ENCODE data around the gene BRINP1. TPM values are rescaled to one million over a fixed set of nuclear protein-coding genes. Genes with fewer than 3 reads are reported as not detected.

The BRINP1 gene
- total RNA-seq, 1 donor from 2014 or later = 1.5 TPM

GRCh38 chr9:119337573-119337972 lies 31.7 kb downstream of the BRINP1 start:
- no peaks in the 10 kb centered on the region for H3K36me3 ChIP-seq
- ATAC-seq (no peak), DNase-seq (no peak)
- H3K4me3 ChIP-seq = no peak overlapping the region
- intact Hi-C loops (cut with DNase I) = no loop called here
- TF ChIP-seq CTCF (IDR thresholded peaks at IDR 0.05) = no peak
- no peaks in the 10 kb centered on the region for H3K27me3 ChIP-seq
- no peaks in the 10 kb centered on the region for H3K4me1 ChIP-seq
- H3K9me3 ChIP-seq = no peaks in the 10 kb centered on the region
- H3K27ac ChIP-seq = no peak overlapping the region

DNA sequence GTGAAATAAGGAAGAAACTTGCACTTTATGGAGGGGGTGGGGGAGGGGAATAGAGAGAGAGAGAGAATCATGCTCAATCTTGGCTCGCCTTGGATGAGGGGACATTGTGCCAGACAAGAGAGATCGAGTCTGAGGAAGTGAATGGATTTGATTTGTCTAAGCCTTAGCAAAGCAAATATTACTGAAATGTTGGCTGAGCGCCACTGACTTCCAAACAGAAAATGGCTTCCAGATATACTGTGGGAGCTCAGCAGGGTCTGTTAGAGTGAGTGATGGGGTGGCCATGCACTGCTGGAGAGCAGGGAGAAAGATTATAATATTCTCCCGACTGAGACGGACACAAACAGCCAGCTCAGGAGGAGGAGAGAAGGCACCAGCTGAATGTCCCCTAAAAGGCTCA lies 34.5 kb downstream of the BRINP1 start:
- no peak for ATAC-seq

DNA sequence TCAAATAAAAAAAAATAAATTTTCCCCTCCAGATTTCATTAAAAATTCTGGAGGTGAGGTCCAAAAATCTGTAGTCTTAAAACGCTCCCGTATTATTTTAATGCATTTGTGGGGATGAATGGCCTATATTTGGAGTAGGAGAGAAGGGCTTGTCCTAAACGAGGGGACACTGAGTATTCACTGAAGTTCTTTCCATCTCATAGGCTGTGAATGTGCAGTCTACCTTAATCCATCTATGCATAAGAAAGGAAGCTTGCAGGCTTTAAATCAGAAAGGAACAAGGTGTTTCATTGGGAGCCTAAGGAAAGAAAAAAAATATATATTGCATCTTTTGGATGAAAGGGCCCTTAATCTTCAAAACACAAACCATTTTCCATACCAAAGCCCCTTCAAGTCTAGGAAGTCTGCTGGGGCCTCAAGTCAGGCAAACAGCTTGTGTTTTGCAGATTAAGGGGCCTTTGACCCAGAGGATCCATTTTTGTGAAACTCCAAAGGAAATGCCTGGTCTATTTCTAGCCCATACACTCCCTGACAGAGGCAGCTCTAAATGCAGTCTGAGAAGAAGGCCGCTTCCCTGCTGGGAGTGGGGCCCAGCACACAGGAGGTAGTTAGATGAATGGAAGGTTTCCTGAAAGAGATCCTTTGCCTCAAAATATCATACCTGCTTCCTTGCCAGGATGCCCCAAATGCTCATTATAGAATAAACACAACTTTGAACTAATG lies 35.6 kb downstream of the BRINP1 start:
- Histone ChIP-seq H3K27me3 (no peaks in the 10 kb centered on the region), H3K27ac (no peak overlapping the region), H3K9me3 (peaks cover 12% of the 10 kb centered on the region), H3K36me3 (no peaks in the 10 kb centered on the region), H3K4me3 (no peak overlapping the region), H3K4me1 (no peaks in the 10 kb centered on the region)
- no peak for TF ChIP-seq CTCF (IDR thresholded peaks at IDR 0.05)
- no peak for ATAC-seq
- intact Hi-C loops (cut with DNase I) = no loop called here
- no peak for DNase-seq

More for the DNA sequence above, 34.5 kb downstream of the BRINP1 start:
- no peaks in the 10 kb centered on the region for H3K36me3 ChIP-seq
- no peak overlapping the region for H3K4me3 ChIP-seq
- no peak overlapping the region for H3K27ac ChIP-seq
- H3K9me3 ChIP-seq = peaks cover 1% of the 10 kb centered on the region
- no peaks in the 10 kb centered on the region for H3K4me1 ChIP-seq
- TF ChIP-seq CTCF (IDR thresholded peaks at IDR 0.05) = no peak
- intact Hi-C loops (cut with DNase I) = no loop called here
- H3K27me3 ChIP-seq = no peaks in the 10 kb centered on the region
- no peak for DNase-seq

- Histone ChIP-seq H3K36me3 (no peaks in the 10 kb centered on the region), H3K4me3 (no peak overlapping the region), H3K9me3 (peaks cover 12% of the 10 kb centered on the region), H3K27me3 (no peaks in the 10 kb centered on the region), H3K27ac (no peak overlapping the region), H3K4me1 (no peaks in the 10 kb centered on the region)
- peak; percentile 16 for ATAC-seq
- no peak for DNase-seq
- intact Hi-C loops (cut with DNase I) = no loop called here
- TF ChIP-seq CTCF (IDR thresholded peaks at IDR 0.05) = no peak
Measured at GRCh38 chr9:119332522-119332921, 36.7 kb downstream of the BRINP1 start.

GRCh38 chr9:119322184-119322583 lies 47.1 kb downstream of the BRINP1 start:
- H3K4me1 ChIP-seq = no peaks in the 10 kb centered on the region
- no peak overlapping the region for H3K27ac ChIP-seq
- no peak for TF ChIP-seq CTCF (IDR thresholded peaks at IDR 0.05)
- no peaks in the 10 kb centered on the region for H3K36me3 ChIP-seq
- DNase-seq (no peak), ATAC-seq (peak; percentile 30)
- H3K4me3 ChIP-seq = no peak overlapping the region
- H3K27me3 ChIP-seq = no peaks in the 10 kb centered on the region
- intact Hi-C loops (cut with DNase I) = no loop called here
- H3K9me3 ChIP-seq = no peaks in the 10 kb centered on the region

- Histone ChIP-seq H3K27ac (no peak overlapping the region), H3K36me3 (no peaks in the 10 kb centered on the region), H3K4me1 (no peaks in the 10 kb centered on the region), H3K9me3 (no peaks in the 10 kb centered on the region), H3K4me3 (no peak overlapping the region), H3K27me3 (no peaks in the 10 kb centered on the region)
- ATAC-seq = no peak
- TF ChIP-seq CTCF (IDR thresholded peaks at IDR 0.05) = no peak
- intact Hi-C loops (cut with DNase I) = no loop called here
- DNase-seq = no peak
Measured at GRCh38 chr9:119318371-119318770, 50.9 kb downstream of the BRINP1 start.

Data from upper lobe of right lung (tissue), 1 donor.